Measurements from ENCODE around the gene KCNAB2. TPM values are rescaled to one million over a fixed set of nuclear protein-coding genes. Genes with fewer than 3 reads are reported as not detected.

KCNAB2 gene
- total RNA-seq, 1 experiment from 2014 or later = 6.6 TPM

- DNase-seq (ENCODE audit: low read depth) = no peak
- in situ Hi-C loops (cut with HindIII; ENCODE audit: low pct_unique_long_range_greater_than_20kb, low sequenced_read_pairs) = no loop called here
Measured at GRCh38 chr1:6099297-6099696, 53.6 kb downstream of the KCNAB2 start.

GRCh38 chr1:6099787-6100765, 54.4 kb downstream of the KCNAB2 start:
- in situ Hi-C loops (cut with HindIII; ENCODE audit: low pct_unique_long_range_greater_than_20kb, low sequenced_read_pairs) = no loop called here

GRCh38 chr1:6100861-6101783, 55.4 kb downstream of the KCNAB2 start:
- in situ Hi-C loops (cut with HindIII; ENCODE audit: low pct_unique_long_range_greater_than_20kb, low sequenced_read_pairs) = no loop called here
- no peak for DNase-seq (ENCODE audit: low read depth)

More at GRCh38 chr1:6099787-6100765, 54.4 kb downstream of the KCNAB2 start:
- DNase-seq (ENCODE audit: low read depth) = no peak

DNA sequence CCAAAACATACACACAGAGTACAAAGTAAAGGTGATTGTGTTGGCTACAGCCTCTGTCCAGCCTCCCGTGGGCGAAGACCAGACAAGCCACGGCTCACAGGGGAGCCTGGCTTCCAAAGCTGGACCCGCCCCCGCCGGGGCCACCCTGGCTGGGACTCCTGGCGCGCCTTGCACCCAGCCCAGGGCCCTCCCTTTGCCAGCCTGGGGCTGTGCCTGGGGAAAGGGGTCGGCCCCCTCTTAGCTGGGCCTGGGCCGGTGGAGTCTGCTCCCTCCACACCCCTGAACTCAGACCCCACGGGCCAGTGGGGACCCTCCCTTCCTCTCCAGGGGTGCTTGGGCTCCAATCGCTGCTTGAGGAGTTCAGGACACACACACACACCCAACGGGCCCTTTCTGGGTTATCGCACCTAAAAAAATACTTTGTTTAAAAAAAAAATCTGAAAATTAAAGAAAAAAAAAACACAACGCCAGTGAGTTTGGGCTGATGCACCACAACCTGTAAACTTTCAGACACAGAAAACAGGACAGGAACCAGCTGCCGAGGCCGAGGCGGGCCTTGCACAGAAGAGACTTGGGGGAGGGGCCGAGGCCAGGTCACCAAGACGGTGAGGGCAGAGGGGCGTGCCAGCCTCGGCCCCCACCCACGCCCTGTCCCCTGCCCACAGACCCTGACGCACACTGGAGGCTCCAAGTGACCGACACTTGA, 56.3 kb downstream of the KCNAB2 start:
- in situ Hi-C loops (cut with HindIII; ENCODE audit: low pct_unique_long_range_greater_than_20kb, low sequenced_read_pairs) = no loop called here
- no peak for DNase-seq (ENCODE audit: low read depth)

DNA sequence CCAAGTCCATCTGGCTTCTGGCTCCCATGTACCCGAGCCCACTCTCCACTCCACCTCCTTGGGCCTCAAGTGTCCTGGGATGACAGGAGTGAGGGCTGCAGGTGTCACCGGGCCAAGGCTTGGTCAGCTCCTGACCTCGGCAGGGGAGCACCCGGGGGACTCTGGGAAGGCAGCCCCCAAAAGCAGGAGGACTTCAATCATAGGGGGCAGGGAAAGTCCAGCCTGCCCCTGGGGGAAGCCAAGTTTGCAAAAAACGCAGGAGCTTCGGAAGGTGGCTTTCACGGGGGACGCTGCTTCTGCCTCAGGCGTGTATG, 56.8 kb downstream of the KCNAB2 start:
- in situ Hi-C loops (cut with HindIII; ENCODE audit: low pct_unique_long_range_greater_than_20kb, low sequenced_read_pairs) = no loop called here
- no peak for DNase-seq (ENCODE audit: low read depth)

- in situ Hi-C loops (cut with HindIII; ENCODE audit: low pct_unique_long_range_greater_than_20kb, low sequenced_read_pairs) = no loop called here
- no peak for DNase-seq (ENCODE audit: low read depth)
Measured at GRCh38 chr1:6103111-6103853, 57.6 kb downstream of the KCNAB2 start.

DNA sequence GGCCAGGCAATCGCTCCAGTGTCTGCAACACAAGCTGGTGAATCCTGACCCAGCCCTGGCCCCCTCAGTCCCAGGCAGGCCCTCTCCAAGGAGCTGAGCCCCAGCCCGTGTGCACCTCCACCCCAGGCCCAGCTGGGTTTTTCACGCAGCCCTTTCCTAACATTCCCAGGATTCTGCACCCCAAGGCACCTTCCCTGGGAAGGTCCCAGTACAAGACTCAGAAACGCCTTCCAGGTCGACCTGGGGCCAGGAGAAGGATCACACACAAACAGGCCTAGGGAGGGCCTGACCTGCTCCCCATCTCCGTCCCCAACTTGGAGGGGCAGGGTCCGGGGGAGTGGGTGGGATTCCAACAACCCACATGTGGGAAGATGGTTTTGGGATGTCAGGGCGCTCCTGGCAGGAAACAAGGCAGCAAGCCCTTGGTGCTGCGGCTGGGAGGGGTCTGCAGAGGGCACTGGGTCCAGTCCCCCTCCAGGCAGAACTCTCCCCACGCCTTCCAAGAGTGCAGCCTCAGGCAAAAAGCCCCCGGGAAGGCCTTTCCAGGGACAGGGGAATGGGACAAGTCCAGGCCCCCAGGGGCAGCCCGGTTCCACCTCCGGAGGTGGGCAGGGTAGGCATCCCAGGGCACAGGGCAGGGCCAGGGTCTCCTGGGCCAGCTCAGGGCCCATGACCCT, 58.3 kb downstream of the KCNAB2 start:
- in situ Hi-C loops (cut with HindIII; ENCODE audit: low pct_unique_long_range_greater_than_20kb, low sequenced_read_pairs) = no loop called here
- DNase-seq (ENCODE audit: low read depth) = no peak

DNA sequence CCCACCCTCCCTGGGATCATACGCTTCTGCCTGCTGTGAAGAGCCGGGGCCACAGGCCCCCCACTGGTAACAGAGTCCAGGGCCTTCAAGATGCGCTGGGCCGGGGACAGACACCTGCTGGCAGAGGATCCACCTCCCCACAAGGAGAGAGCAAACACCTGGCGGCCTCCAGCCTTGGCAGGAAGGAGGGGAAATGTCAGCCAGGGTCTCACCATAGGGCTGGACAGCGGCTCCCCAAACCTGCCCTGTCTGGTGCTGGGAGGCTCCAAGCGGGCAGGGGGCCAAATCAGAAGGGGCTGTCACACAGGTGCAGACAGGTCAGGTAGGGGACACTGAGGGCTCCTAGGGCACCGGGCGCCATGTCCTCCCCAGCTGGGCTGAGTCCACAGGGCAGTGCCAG, 58.9 kb downstream of the KCNAB2 start:
- in situ Hi-C loops (cut with HindIII; ENCODE audit: low pct_unique_long_range_greater_than_20kb, low sequenced_read_pairs) = no loop called here

GRCh38 chr1:6105218-6105679, 59.6 kb downstream of the KCNAB2 start:
- in situ Hi-C loops (cut with HindIII; ENCODE audit: low pct_unique_long_range_greater_than_20kb, low sequenced_read_pairs) = no loop called here
- no peak for DNase-seq (ENCODE audit: low read depth)

More for the DNA sequence above, 58.9 kb downstream of the KCNAB2 start:
- DNase-seq (ENCODE audit: low read depth) = no peak

- no peak for DNase-seq (ENCODE audit: low read depth)
- in situ Hi-C loops (cut with HindIII; ENCODE audit: low pct_unique_long_range_greater_than_20kb, low sequenced_read_pairs) = no loop called here
Measured at GRCh38 chr1:6105763-6106162, 60.1 kb downstream of the KCNAB2 start.

DNA sequence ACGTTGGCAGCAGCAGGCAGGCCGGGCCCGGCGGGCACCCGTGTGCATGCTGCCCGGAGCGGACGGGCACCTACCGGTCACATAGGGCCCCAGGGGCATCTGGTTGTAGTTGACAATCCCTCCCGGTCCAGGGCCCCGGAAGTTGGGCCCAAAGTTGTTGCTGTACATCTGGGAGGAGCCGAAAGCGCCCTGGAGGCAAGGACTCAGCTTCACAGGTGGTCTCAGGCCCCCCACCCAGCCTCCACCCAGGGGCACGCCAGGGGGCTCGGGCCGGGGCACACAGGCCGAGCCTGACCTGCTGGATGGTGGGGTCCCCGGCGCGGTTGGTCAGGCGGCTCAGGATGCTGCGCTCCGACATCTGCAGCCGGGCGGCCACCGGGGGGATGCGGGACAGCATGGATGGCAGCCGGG, 60.6 kb downstream of the KCNAB2 start:
- in situ Hi-C loops (cut with HindIII; ENCODE audit: low pct_unique_long_range_greater_than_20kb, low sequenced_read_pairs) = no loop called here

DNA sequence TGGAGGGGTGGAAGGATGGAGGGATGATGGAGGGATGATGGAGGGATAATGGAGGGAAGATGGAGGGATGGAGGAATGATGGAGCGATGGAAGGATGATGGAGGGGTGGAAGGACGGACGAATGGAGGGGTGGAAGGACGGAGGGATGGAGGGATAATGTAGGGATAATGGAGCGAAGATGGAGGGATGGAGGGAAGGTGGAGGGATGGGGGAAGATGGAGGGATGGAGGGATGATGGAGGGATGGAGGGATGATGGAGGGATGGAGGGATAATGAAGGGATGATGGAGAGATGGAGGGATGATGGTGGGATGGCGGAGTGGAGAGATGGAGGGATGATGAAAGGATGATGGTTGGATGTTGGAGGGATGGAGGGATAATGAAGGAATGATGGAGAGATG, 61.3 kb downstream of the KCNAB2 start:
- in situ Hi-C loops (cut with HindIII; ENCODE audit: low pct_unique_long_range_greater_than_20kb, low sequenced_read_pairs) = no loop called here
- DNase-seq (ENCODE audit: low read depth) = no peak

More for the DNA sequence above, 60.6 kb downstream of the KCNAB2 start:
- no peak for DNase-seq (ENCODE audit: low read depth)

GRCh38 chr1:6107409-6108356, 62.0 kb downstream of the KCNAB2 start:
- in situ Hi-C loops (cut with HindIII; ENCODE audit: low pct_unique_long_range_greater_than_20kb, low sequenced_read_pairs) = no loop called here
- no peak for DNase-seq (ENCODE audit: low read depth)

DNA sequence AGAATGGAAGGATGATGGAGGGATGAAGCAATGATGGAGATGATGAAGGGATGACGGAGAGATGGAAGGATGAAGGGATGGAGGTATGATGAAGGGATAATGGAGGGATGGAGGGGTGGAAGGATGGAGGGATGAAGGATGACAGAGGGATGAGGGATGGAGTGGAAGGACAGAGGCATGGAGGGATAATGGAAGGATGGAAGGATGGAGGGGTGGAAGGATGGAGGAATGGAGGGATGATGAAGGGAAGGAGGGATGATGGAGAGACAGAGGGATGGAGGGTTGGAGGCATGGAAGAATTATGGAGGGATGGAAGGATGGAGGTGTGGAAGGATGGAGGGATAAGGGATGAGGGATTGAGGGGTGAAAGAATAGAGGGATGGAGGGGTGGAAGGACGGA, 62.8 kb downstream of the KCNAB2 start:
- no peak for DNase-seq (ENCODE audit: low read depth)
- in situ Hi-C loops (cut with HindIII; ENCODE audit: low pct_unique_long_range_greater_than_20kb, low sequenced_read_pairs) = no loop called here

DNA sequence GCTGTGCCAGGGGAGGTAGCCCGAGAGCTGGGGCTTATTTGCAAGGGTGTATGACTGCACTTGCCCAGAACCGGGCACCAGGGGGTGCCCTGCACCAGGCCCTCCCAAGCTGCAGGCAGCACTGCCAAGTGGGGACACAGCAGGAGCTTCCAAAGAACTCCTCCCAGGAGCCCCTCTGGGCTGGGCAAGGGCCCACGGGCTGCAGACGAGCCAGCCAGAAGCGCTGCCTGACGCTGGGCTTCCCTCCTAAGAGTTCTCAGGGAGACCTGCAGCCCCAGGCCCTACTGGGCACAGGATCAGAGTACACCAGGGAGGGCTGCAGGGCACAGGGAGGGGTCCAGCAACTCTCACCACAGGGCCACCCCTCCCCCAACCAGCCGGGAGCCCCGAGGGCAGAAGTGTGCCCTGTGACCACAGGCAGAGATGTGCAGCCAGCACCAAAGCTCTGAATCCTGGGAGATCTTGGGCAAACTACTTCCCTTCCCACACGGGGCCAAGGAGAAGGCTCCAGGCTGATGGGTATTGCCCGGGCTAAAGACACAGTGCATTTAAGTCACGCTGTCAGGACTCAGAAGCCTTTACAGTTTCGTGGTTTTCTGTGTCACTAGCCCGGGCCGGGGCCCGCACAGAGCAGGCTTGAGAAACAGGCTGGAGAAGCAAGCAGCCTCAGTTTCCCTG, 63.4 kb downstream of the KCNAB2 start:
- peak; percentile 33 for DNase-seq (ENCODE audit: low read depth)
- in situ Hi-C loops (cut with HindIII; ENCODE audit: low pct_unique_long_range_greater_than_20kb, low sequenced_read_pairs) = no loop called here

DNA sequence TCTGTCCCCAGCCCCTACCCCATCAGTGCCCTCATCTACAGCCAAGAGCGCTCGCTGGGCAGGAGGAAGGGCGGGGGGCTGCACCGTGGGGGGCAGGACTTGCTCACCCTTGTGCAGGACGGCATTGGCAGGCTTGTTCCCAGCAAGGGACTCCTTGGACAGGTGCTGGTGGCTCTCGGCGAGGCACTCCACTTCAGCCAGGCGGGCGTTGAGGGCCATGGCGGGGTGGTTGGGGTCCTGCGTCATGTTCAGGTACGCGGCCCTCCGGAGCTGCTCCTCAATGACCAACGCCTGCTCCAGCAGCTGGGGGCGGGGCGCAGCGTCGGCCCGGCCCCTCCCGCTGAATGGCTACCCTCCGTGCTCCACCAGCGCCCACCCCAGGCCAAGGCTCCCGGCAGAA, 64.0 kb downstream of the KCNAB2 start:
- no peak for DNase-seq (ENCODE audit: low read depth)
- in situ Hi-C loops (cut with HindIII; ENCODE audit: low pct_unique_long_range_greater_than_20kb, low sequenced_read_pairs) = no loop called here
